HK-2 (cell line): Measurements from ENCODE around the gene FGF2.
"Not testable (repeated sequence)": the region's sequence is repeated elsewhere in the genome, so short reads cannot be mapped to it uniquely, and the experiment has no call there.

Experiments used
- DNase-seq: peaks from one replicate; pipeline ENCODE4 v3.0.0-alpha.2; 2018; ENCODE audit not compliant: unreplicated experiment

FGF2 gene

GRCh38 chr4:122928930-122929329, 102.3 kb downstream of the FGF2 start:
- no peak for DNase-seq

- no peak for DNase-seq
These were observed 104.2 kb downstream of the FGF2 start for GRCh38 chr4:122930862-122931261.

GRCh38 chr4:122932763-122933162, 106.1 kb downstream of the FGF2 start:
- DNase-seq, result no peak

GRCh38 chr4:122945136-122945535, 118.5 kb downstream of the FGF2 start:
- DNase-seq, result not testable (repeated sequence)

GRCh38 chr4:122946142-122946541, 119.5 kb downstream of the FGF2 start:
- DNase-seq, result no peak
